OCI-LY3 (cell line): Measurements from ENCODE around the gene HS3ST6.

Experiments
- CTCF ChIP-seq: fragments of 200-600, 300-600 bp; sonication (generic); IDR thresholded peaks from 2 replicates; pipeline ENCODE4 v1.5.1; 2014; ENCODE audit warnings: antibody characterized with exemption, low read length, low read depth
- EZH2phosphoT487 ChIP-seq: fragments of 200-600 bp; shearing (Covaris generic); IDR thresholded peaks from 2 replicates; pipeline ENCODE4 v1.6.1; 2018; ENCODE audit warnings: antibody characterized with exemption, mixed run types, low read depth

DNA sequence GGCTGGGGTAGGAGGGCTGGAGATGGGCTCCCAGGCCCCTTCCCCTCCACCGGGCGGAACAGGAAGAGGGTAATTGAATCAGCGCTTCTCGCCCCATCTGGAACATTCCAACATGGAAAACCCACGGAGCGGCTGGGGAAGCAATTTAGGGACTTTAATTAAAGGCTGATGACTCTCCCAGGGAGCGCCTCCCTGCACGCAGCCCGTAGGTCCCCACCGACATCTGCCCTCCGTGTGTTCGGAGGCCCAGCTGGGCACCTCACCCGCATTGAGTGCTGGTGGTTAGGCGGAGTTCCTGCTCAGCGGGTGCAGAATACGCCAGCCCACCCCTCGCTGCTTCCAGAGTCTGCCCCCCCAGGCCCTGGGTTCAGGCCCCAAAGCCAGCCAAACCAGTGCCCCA lies 10.0 kb downstream of the HS3ST6 start:
- no peak for TF ChIP-seq CTCF
- TF ChIP-seq EZH2phosphoT487 = no peak
